OCI-LY7 (cell line): Measurements from ENCODE around the gene ZDHHC4. TPM values are rescaled to one million over a fixed set of nuclear protein-coding genes. Genes with fewer than 3 reads are reported as not detected.

ENCODE experiments used
- BruUV-seq: library from RNA; stranded (reverse); fragments of 400-500 nt; replicated peaks from 2 replicates; lab custom pipeline; 2021; lab: Mats Ljungman, UMichigan
- CTCF ChIA-PET: fragments of 300-600 bp; sonication (Branson Sonifier 250); formaldehyde crosslinking; loops from one replicate; lab custom pipeline; 2022; ENCODE audit warnings: antibody characterized with exemption; ENCODE audit not compliant: unreplicated experiment; lab: Charles Lee
- POLR2A ChIA-PET: fragments of 300-600 bp; sonication (Branson Sonifier 250); formaldehyde crosslinking; loops from one replicate; lab custom pipeline; 2022; ENCODE audit warnings: antibody characterized with exemption; lab: Charles Lee
- DNase-seq: peaks from one replicate; pipeline ENCODE4 v3.0.0-alpha.2; 2015; ENCODE audit warnings: low spot score
- H2AFZ ChIP-seq: fragments of 200-600 bp; sonication (generic), shearing (Covaris generic); 2 replicates; pipeline ENCODE4 v1.6.1; 2014; ENCODE audit warnings: mild to moderate bottlenecking, antibody characterized with exemption, low read length, moderate library complexity
- H3K27ac ChIP-seq: fragments of 200-600 bp; sonication (generic); 2 replicates; pipeline ENCODE4 v1.5.1; 2014; ENCODE audit warnings: mixed run types, low read depth, mild to moderate bottlenecking, moderate library complexity, low read length, inconsistent platforms; ENCODE audit not compliant: poor library complexity, severe bottlenecking
- H3K36me3 ChIP-seq: fragments of 200-600 bp; sonication (generic); 2 replicates; pipeline ENCODE4 v1.6.1; 2014; ENCODE audit warnings: mild to moderate bottlenecking, antibody characterized with exemption, low read length, moderate library complexity, mixed read lengths; ENCODE audit not compliant: insufficient read depth
- H3K4me1 ChIP-seq: fragments of 200-600 bp; sonication (generic); 2 replicates; pipeline ENCODE4 v1.5.1; 2014; ENCODE audit warnings: mild to moderate bottlenecking, low read length; ENCODE audit not compliant: insufficient read depth, poor library complexity, severe bottlenecking
- H3K4me2 ChIP-seq: fragments of 200-600 bp; sonication (generic); 2 replicates; pipeline ENCODE4 v1.6.1; 2014; ENCODE audit warnings: mild to moderate bottlenecking, low read length
- H3K4me3 ChIP-seq: fragments of 200-600 bp; sonication (generic); 2 replicates; pipeline ENCODE4 v1.5.1; 2014; ENCODE audit warnings: mild to moderate bottlenecking, low read depth, low read length; ENCODE audit not compliant: poor library complexity, severe bottlenecking
- H3K79me2 ChIP-seq: fragments of 200-600 bp; sonication (generic); 2 replicates; pipeline ENCODE4 v1.6.1; 2016; ENCODE audit warnings: low read depth, mild to moderate bottlenecking, low read length, moderate library complexity, mixed read lengths; ENCODE audit not compliant: insufficient read depth
- H3K9me2 ChIP-seq: fragments of 200-600 bp; sonication (generic); 2 replicates; pipeline ENCODE4 v1.6.1; 2016; ENCODE audit warnings: mild to moderate bottlenecking, low read length, mixed read lengths; ENCODE audit not compliant: insufficient read depth
- H3K9me3 ChIP-seq: fragments of 200-600 bp; sonication (generic); 2 replicates; pipeline ENCODE4 v1.6.1; 2014; ENCODE audit warnings: mild to moderate bottlenecking, mixed run types, low read length, mixed read lengths
- H4K20me1 ChIP-seq: fragments of 200-600 bp; sonication (generic); 2 replicates; pipeline ENCODE4 v1.6.1; 2014; ENCODE audit warnings: mild to moderate bottlenecking, antibody characterized with exemption, low read length, moderate library complexity, mixed read lengths; ENCODE audit not compliant: insufficient read depth
- CTCF ChIP-seq: fragments of 200-600 bp; sonication (generic); conservative IDR thresholded peaks from 2 replicates; pipeline ENCODE4 v1.5.1; 2014; ENCODE audit warnings: mild to moderate bottlenecking, antibody characterized with exemption, low read length, moderate library complexity, mixed read lengths
- EZH2phosphoT487 ChIP-seq: fragments of 200-600 bp; sonication (generic); IDR thresholded peaks from 2 replicates; pipeline ENCODE4 v1.6.1; 2018; ENCODE audit warnings: low read depth, borderline replicate concordance, mild to moderate bottlenecking, mixed run types, antibody characterized with exemption, low read length, moderate library complexity, mixed read lengths
- intact Hi-C: fragments of 100-400 bp; cut with micrococcal nuclease; formaldehyde crosslinking; loops from one replicate; pipeline ENCODE4 v1.10.0; 2022; ENCODE audit not compliant: unreplicated experiment
- total RNA-seq, 2 experiments: library from RNA; depleted of rRNA in 1 of 2; stranded (reverse); fragments of >200 nt in 1 of 2; shearing (Covaris generic) in 1 of 2; gene quantifications; 2 replicates each; pipeline ENCODE4 v1.2.3, GENCODE V29; 2014 to 2022

The ZDHHC4 gene
- total RNA-seq, 2 experiments from 2014 or later, result 76.4 to 92.7 TPM

- Histone ChIP-seq H3K36me3 (no peaks in the 10 kb centered on the region), H3K9me3 (no peaks in the 10 kb centered on the region), H3K4me2 (peak overlapping the region; percentile 79), H3K79me2 (no peaks in the 10 kb centered on the region), H3K4me3 (peak overlapping the region; percentile 50), H4K20me1 (no peaks in the 10 kb centered on the region), H3K27ac (peak overlapping the region; percentile 20), H3K4me1 (peaks cover 41% of the 10 kb centered on the region), H3K9me2 (no peaks in the 10 kb centered on the region), H2AFZ (peak overlapping the region; percentile 96)
- TF ChIP-seq EZH2phosphoT487 (no peak), CTCF (no peak)
- POLR2A ChIA-PET, result interaction anchor here (0.5 to 1.1 kb wide), 8 partner anchors 12 to 136 kb away, joined by 3 to 4 read pairs (median 4); no protein-coding TSS in a partner anchor
- intact Hi-C loops, result loop anchor here (2.0 kb wide), 1 partner anchor 31 kb away; the partner anchor contains the start of gene INTS15
- BruUV-seq, result no TSS peak
- DNase-seq, result peak; percentile 76
- CTCF ChIA-PET, result interaction anchor here (0.6 kb wide), 1 partner anchor 212 kb away, joined by 3 read pairs; no protein-coding TSS in a partner anchor
Measured at GRCh38 chr7:6621195-6622133, 44.2 kb downstream of the ZDHHC4 start.

GRCh38 chr7:6622134-6622710 lies 45.0 kb downstream of the ZDHHC4 start:
- H4K20me1 ChIP-seq, result no peaks in the 10 kb centered on the region
- H3K4me3 ChIP-seq, result no peak overlapping the region
- peaks cover 41% of the 10 kb centered on the region for H3K4me1 ChIP-seq
- H2AFZ ChIP-seq, result no peak overlapping the region
- H3K36me3 ChIP-seq, result no peaks in the 10 kb centered on the region
- H3K4me2 ChIP-seq, result no peak overlapping the region
- ChIA-PET POLR2A (interaction anchor here (0.5 to 1.1 kb wide), 4 partner anchors 10 to 41 kb away, joined by 3 to 4 read pairs (median 4); no protein-coding TSS in a partner anchor), CTCF (no interaction called here)
- no peak for DNase-seq
- no peak for TF ChIP-seq CTCF
- TF ChIP-seq EZH2phosphoT487, result no peak
- intact Hi-C loops, result no loop called here
- no TSS peak for BruUV-seq
- no peaks in the 10 kb centered on the region for H3K79me2 ChIP-seq
- no peaks in the 10 kb centered on the region for H3K9me2 ChIP-seq
- H3K27ac ChIP-seq, result no peak overlapping the region
- H3K9me3 ChIP-seq, result no peaks in the 10 kb centered on the region
